ENCODE data around the gene ANKHD1.
A peak's percentile ranks its signal among the peaks of the same experiment; 100 is the strongest.

The ANKHD1 gene

DNA sequence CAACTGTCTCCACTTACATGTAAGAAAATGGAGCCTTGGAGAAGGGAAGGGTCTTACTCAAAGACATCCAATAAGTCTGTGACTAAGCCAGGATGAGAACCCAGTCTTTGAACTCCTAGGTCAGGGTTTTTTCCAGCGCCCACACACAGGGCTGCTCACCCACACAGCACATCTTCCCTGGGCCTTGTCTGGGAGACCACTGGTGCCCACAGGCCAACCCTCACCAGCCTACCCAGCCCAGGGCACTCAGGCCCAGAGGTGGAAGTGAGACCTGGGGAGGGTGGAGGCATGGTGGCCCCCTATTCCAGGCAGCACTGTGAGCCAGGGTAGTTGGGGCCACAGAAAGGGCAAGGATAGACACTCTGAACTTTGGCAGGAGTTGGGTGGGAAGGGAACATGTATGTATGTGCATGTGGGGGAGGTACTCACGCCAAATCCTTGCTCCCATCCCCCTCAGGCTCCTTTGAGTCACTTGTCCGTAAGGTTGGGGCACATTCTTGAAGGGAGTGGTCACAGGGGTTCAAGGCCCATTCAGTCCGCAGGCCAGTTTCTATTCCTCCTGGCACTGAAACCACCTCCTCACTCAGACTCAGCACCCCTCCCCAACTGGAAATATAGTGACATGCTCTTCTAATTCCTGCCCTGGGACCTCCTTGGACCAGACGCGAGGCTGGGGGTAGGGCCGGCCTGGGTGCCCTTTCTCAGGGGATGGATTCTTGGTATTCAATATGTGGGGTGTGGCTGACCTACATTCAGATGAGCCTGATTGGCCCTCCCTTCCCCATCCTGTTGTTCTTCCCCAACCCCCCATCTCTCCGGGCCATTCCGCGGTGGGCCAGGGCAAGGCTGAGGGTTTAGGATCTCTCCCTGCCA, 44.5 kb upstream of the ANKHD1 start:
- H3K9me3 ChIP-seq (ENCODE audit: control insufficient read depth, insufficient read depth, low read depth, low read length): no peaks in the 10 kb centered on the region
- POLR2A ChIA-PET: no interaction called here
- CTCF ChIA-PET: interaction anchor here (0.6 to 17.1 kb wide), 6 partner anchors 9 to 233 kb away, joined by 4 to 660 read pairs (median 6); partner anchors contain the start of gene HBEGF
- H3K4me3 ChIP-seq (ENCODE audit: low read depth, low read length): no peak overlapping the region
- H3K27ac ChIP-seq (ENCODE audit: extremely low read depth, low read depth, low read length): no peak overlapping the region
- no peaks in the 10 kb centered on the region for H3K4me1 ChIP-seq (ENCODE audit: control insufficient read depth, insufficient read depth, low read length)
- H3K36me3 ChIP-seq (ENCODE audit: control insufficient read depth in 2 of 2, insufficient read depth in 1 of 2, low read length in 2 of 2): no peaks in the 10 kb centered on the region
- no peak for TF ChIP-seq GLI2 (tag by site-specific recombination; IDR thresholded peaks at IDR 0.05; ENCODE audit: borderline replicate concordance, low read depth)
- no peak for TF ChIP-seq ZNF2 (tag by site-specific recombination; IDR thresholded peaks at IDR 0.05)
- no peak for TF ChIP-seq FEZF1 (tag by site-specific recombination; IDR thresholded peaks at IDR 0.05)
- TF ChIP-seq, protein P1, sequence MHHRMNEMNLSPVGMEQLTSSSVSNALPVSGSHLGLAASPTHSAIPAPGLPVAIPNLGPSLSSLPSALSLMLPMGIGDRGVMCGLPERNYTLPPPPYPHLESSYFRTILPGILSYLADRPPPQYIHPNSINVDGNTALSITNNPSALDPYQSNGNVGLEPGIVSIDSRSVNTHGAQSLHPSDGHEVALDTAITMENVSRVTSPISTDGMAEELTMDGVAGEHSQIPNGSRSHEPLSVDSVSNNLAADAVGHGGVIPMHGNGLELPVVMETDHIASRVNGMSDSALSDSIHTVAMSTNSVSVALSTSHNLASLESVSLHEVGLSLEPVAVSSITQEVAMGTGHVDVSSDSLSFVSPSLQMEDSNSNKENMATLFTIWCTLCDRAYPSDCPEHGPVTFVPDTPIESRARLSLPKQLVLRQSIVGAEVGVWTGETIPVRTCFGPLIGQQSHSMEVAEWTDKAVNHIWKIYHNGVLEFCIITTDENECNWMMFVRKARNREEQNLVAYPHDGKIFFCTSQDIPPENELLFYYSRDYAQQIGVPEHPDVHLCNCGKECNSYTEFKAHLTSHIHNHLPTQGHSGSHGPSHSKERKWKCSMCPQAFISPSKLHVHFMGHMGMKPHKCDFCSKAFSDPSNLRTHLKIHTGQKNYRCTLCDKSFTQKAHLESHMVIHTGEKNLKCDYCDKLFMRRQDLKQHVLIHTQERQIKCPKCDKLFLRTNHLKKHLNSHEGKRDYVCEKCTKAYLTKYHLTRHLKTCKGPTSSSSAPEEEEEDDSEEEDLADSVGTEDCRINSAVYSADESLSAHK (tag by site-specific recombination; IDR thresholded peaks at IDR 0.05): no peak
- TF ChIP-seq, protein P2, sequence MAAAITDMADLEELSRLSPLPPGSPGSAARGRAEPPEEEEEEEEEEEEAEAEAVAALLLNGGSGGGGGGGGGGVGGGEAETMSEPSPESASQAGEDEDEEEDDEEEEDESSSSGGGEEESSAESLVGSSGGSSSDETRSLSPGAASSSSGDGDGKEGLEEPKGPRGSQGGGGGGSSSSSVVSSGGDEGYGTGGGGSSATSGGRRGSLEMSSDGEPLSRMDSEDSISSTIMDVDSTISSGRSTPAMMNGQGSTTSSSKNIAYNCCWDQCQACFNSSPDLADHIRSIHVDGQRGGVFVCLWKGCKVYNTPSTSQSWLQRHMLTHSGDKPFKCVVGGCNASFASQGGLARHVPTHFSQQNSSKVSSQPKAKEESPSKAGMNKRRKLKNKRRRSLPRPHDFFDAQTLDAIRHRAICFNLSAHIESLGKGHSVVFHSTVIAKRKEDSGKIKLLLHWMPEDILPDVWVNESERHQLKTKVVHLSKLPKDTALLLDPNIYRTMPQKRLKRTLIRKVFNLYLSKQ (tag by site-specific recombination; IDR thresholded peaks at IDR 0.05; ENCODE audit: borderline replicate concordance): no peak
- no peak for TF ChIP-seq HOXC10 (CRISPR knock-in tag; IDR thresholded peaks at IDR 0.05)
- no peak for TF ChIP-seq ZNF48 (tag by site-specific recombination; IDR thresholded peaks at IDR 0.05)
- no peak for TF ChIP-seq ZNF341 (tag by site-specific recombination; IDR thresholded peaks at IDR 0.05; ENCODE audit: low read depth)
- TF ChIP-seq ZNF140 (tag by site-specific recombination; IDR thresholded peaks at IDR 0.05): no peak
- no peak for TF ChIP-seq ZNF510 (tag by site-specific recombination; IDR thresholded peaks at IDR 0.05; ENCODE audit: insufficient replicate concordance)
- TF ChIP-seq ZNF16 (tag by site-specific recombination; IDR thresholded peaks at IDR 0.05; ENCODE audit: low read depth): no peak
- TF ChIP-seq ZNF530 (tag by site-specific recombination; IDR thresholded peaks at IDR 0.05; ENCODE audit: low read depth): no peak
- no peak for TF ChIP-seq ZNF10 (tag by site-specific recombination; IDR thresholded peaks at IDR 0.05)
- no peak for TF ChIP-seq OSR2 (tag by site-specific recombination; IDR thresholded peaks at IDR 0.05)
- no peak for TF ChIP-seq ZNF404 (tag by site-specific recombination; IDR thresholded peaks at IDR 0.05)
- TF ChIP-seq ZFP37 (tag by site-specific recombination; IDR thresholded peaks at IDR 0.05): no peak
- TF ChIP-seq, protein P3, sequence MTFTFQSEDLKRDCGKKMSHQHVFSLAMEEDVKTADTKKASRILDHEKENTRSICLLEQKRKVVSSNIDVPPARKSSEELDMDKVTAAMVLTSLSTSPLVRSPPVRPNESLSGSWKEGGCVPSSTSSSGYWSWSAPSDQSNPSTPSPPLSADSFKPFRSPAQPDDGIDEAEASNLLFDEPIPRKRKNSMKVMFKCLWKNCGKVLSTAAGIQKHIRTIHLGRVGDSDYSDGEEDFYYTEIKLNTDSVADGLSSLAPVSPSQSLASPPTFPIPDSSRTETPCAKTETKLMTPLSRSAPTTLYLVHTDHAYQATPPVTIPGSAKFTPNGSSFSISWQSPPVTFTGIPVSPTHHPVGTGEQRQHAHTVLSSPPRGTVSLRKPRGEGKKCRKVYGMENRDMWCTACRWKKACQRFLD (tag by site-specific recombination; IDR thresholded peaks at IDR 0.05): no peak
- TF ChIP-seq ZNF544 (tag by site-specific recombination; IDR thresholded peaks at IDR 0.05): no peak
- no peak for TF ChIP-seq ZNF211 (tag by site-specific recombination; IDR thresholded peaks at IDR 0.05; ENCODE audit: low read depth)
- no peak for TF ChIP-seq YY2 (tag by site-specific recombination; IDR thresholded peaks at IDR 0.05)
- TF ChIP-seq, protein P4, sequence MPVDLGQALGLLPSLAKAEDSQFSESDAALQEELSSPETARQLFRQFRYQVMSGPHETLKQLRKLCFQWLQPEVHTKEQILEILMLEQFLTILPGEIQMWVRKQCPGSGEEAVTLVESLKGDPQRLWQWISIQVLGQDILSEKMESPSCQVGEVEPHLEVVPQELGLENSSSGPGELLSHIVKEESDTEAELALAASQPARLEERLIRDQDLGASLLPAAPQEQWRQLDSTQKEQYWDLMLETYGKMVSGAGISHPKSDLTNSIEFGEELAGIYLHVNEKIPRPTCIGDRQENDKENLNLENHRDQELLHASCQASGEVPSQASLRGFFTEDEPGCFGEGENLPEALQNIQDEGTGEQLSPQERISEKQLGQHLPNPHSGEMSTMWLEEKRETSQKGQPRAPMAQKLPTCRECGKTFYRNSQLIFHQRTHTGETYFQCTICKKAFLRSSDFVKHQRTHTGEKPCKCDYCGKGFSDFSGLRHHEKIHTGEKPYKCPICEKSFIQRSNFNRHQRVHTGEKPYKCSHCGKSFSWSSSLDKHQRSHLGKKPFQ (tag by site-specific recombination; IDR thresholded peaks at IDR 0.05): no peak
- no peak for TF ChIP-seq ZNF747 (tag by site-specific recombination; IDR thresholded peaks at IDR 0.05)
- TF ChIP-seq, protein P5, sequence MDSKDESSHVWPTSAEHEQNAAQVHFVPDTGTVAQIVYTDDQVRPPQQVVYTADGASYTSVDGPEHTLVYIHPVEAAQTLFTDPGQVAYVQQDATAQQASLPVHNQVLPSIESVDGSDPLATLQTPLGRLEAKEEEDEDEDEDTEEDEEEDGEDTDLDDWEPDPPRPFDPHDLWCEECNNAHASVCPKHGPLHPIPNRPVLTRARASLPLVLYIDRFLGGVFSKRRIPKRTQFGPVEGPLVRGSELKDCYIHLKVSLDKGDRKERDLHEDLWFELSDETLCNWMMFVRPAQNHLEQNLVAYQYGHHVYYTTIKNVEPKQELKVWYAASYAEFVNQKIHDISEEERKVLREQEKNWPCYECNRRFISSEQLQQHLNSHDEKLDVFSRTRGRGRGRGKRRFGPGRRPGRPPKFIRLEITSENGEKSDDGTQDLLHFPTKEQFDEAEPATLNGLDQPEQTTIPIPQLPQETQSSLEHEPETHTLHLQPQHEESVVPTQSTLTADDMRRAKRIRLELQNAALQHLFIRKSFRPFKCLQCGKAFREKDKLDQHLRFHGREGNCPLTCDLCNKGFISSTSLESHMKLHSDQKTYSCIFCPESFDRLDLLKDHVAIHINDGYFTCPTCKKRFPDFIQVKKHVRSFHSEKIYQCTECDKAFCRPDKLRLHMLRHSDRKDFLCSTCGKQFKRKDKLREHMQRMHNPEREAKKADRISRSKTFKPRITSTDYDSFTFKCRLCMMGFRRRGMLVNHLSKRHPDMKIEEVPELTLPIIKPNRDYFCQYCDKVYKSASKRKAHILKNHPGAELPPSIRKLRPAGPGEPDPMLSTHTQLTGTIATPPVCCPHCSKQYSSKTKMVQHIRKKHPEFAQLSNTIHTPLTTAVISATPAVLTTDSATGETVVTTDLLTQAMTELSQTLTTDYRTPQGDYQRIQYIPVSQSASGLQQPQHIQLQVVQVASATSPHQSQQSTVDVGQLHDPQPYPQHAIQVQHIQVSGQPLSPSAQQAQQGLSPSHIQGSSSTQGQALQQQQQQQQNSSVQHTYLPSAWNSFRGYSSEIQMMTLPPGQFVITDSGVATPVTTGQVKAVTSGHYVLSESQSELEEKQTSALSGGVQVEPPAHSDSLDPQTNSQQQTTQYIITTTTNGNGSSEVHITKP (tag by site-specific recombination; IDR thresholded peaks at IDR 0.05): no peak
- no peak for TF ChIP-seq ZNF791 (tag by site-specific recombination; IDR thresholded peaks at IDR 0.05)
- peak; percentile 84; the same call in 1 of the 2 replicates for TF ChIP-seq ZBTB48 (tag by site-specific recombination; IDR thresholded peaks at IDR 0.05)
- TF ChIP-seq ZNF514 (tag by site-specific recombination; IDR thresholded peaks at IDR 0.05): no peak
- TF ChIP-seq EGR2 (tag by site-specific recombination; IDR thresholded peaks at IDR 0.05; ENCODE audit: low read depth): peak; percentile 65; the same call in 1 of the 2 replicates
- no peak for TF ChIP-seq ZNF658 (tag by site-specific recombination; IDR thresholded peaks at IDR 0.05)

Data from HEK293 (cell line).